Stimulated activated CD4-positive, alpha-beta T cell treated with anti-CD3 and anti-CD28 coated beads, Interleukin-1b, Interleukin-23, amount 100 ng/mL, for 1 hour (primary cell): ENCODE data around the gene NECAP2.
"Not testable (repeated sequence)": the region's sequence is repeated elsewhere in the genome, so short reads cannot be mapped to it uniquely, and the experiment has no call there.

Source experiments
- DNase-seq, 2 donors: peaks; one replicate each; pipeline ENCODE4 v3.0.0-alpha.2; 2020; ENCODE audit warnings: low read depth in 2 of 2

The NECAP2 gene

GRCh38 chr1:16498047-16498446 is 57.5 kb downstream of the NECAP2 start:
- not testable (repeated sequence) for DNase-seq

- DNase-seq: peak; percentile 61 to 64
These were observed 58.3 kb downstream of the NECAP2 start for GRCh38 chr1:16498573-16499413.

- DNase-seq: not testable (repeated sequence)
These were observed 59.9 kb downstream of the NECAP2 start for GRCh38 chr1:16500466-16500865.

GRCh38 chr1:16500975-16501374 is 60.5 kb downstream of the NECAP2 start:
- DNase-seq: not testable (repeated sequence)

GRCh38 chr1:16501446-16501845 is 60.9 kb downstream of the NECAP2 start:
- not testable (repeated sequence) for DNase-seq

- no peak for DNase-seq
These were observed 63.0 kb downstream of the NECAP2 start for GRCh38 chr1:16503494-16503893.

- not testable (repeated sequence) for DNase-seq
These were observed 65.3 kb downstream of the NECAP2 start for GRCh38 chr1:16505870-16506269.

GRCh38 chr1:16506364-16507136 is 66.0 kb downstream of the NECAP2 start:
- DNase-seq: not testable (repeated sequence)

GRCh38 chr1:16508861-16509445 is 68.4 kb downstream of the NECAP2 start:
- not testable (repeated sequence) for DNase-seq
